ENCODE results near the gene CEP63.

The CEP63 gene

GRCh38 chr3:134468519-134468918 lies 17.3 kb upstream of the CEP63 start:
- Histone ChIP-seq H3K4me3 (ENCODE audit: extremely low read depth, insufficient read depth, low read length, poor library complexity, severe bottlenecking) (no peak overlapping the region), H3K4me1 (ENCODE audit: control insufficient read depth, insufficient read depth, low read length, poor library complexity, severe bottlenecking) (peaks cover 21% of the 10 kb centered on the region), H3K9me3 (ENCODE audit: control insufficient read depth, low read length) (no peaks in the 10 kb centered on the region), H3K36me3 (ENCODE audit: control insufficient read depth, insufficient read depth, low read length) (no peaks in the 10 kb centered on the region), H3K27ac (ENCODE audit: low read depth, low read length, severe bottlenecking) (no peak overlapping the region)
- WGBS, 2 experiments (ENCODE audit: insufficient coverage in 2 of 2) = 95% methylated on average over 2 of the region's 4 CpGs; no CpG with 5 or more reads in 1 of the 2 experiments

DNA sequence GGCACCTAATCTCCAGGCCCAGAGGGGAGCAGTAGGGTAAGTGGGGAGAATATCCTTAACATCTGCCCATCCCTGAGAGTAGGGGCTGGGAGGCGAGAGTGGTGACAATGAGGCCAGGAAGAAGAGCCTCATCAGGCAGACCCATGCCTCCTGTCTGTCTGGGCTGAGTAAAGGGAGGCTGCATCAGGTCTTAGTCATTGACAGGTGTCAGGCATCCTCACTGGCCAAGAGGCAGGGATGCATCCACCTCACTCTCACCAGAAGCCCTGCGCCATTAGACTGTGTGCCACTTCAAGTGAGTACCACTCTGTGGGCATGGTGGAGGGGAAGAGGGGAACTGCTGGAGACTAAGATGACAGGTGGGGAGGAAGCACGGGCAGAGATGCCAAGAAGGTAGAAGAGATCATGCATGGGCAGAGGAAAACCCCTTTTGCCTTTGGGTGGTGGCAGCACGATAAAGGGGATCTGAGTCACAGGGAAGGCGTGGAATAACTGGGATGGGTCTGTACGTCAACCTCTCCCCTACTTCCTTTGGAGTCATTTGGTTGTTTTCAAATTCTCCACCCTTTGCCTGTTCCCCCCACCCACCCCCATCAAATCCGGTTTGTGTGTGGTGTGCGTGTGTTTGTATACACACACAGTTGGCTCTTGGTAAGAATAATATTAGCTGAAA lies 14.2 kb upstream of the CEP63 start:
- Histone ChIP-seq H3K36me3 (ENCODE audit: control insufficient read depth, insufficient read depth, low read length) (peaks cover under 1% of the 10 kb centered on the region), H3K9me3 (ENCODE audit: control insufficient read depth, low read length) (no peaks in the 10 kb centered on the region), H3K4me1 (ENCODE audit: control insufficient read depth, insufficient read depth, low read length, poor library complexity, severe bottlenecking) (peaks cover 15% of the 10 kb centered on the region), H3K4me3 (ENCODE audit: extremely low read depth, insufficient read depth, low read length, poor library complexity, severe bottlenecking) (no peak overlapping the region), H3K27ac (ENCODE audit: low read depth, low read length, severe bottlenecking) (no peak overlapping the region)
- 81 to 87% methylated on average over 2 to 4 of the region's 8 CpGs for WGBS, 2 experiments (ENCODE audit: insufficient coverage in 2 of 2)

DNA sequence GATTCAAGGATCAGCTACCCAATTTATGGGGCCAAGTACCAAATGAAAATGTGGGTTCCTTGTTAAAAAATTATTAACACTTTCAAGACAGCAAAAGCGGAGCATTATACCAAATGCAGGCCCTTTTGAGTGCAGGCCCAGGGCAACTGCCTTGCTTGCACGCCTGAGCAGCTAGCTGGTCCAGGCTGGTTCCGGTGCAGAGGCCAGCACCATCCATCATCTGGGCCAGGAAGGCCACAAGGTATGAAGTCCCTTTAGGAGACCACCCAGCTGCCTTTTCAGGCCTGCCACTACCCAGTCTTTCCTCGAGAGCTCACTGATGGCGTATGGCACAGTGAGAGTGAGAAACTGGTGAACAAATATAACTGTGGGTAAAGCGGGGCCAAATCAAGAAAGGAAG lies 13.0 kb upstream of the CEP63 start:
- no peaks in the 10 kb centered on the region for H3K9me3 ChIP-seq (ENCODE audit: control insufficient read depth, low read length)
- H3K4me1 ChIP-seq (ENCODE audit: control insufficient read depth, insufficient read depth, low read length, poor library complexity, severe bottlenecking) = peaks cover 27% of the 10 kb centered on the region
- H3K4me3 ChIP-seq (ENCODE audit: extremely low read depth, insufficient read depth, low read length, poor library complexity, severe bottlenecking) = no peak overlapping the region
- peaks cover 13% of the 10 kb centered on the region for H3K36me3 ChIP-seq (ENCODE audit: control insufficient read depth, insufficient read depth, low read length)
- H3K27ac ChIP-seq (ENCODE audit: low read depth, low read length, severe bottlenecking) = no peak overlapping the region
- WGBS, 2 experiments (ENCODE audit: insufficient coverage in 2 of 2) = 93 to 98% methylated on average over 3 to 5 of the region's 6 CpGs

- peaks cover 33% of the 10 kb centered on the region for H3K4me1 ChIP-seq (ENCODE audit: control insufficient read depth, insufficient read depth, low read length, poor library complexity, severe bottlenecking)
- WGBS, 2 experiments (ENCODE audit: insufficient coverage in 2 of 2) = 31 to 36% methylated on average over 6 to 7 of the region's 9 CpGs
- no peaks in the 10 kb centered on the region for H3K9me3 ChIP-seq (ENCODE audit: control insufficient read depth, low read length)
- no peak overlapping the region for H3K4me3 ChIP-seq (ENCODE audit: extremely low read depth, insufficient read depth, low read length, poor library complexity, severe bottlenecking)
- H3K36me3 ChIP-seq (ENCODE audit: control insufficient read depth, insufficient read depth, low read length) = peaks cover 24% of the 10 kb centered on the region
- H3K27ac ChIP-seq (ENCODE audit: low read depth, low read length, severe bottlenecking) = no peak overlapping the region
Observed at GRCh38 chr3:134473868-134474546, 11.8 kb upstream of the CEP63 start.

GRCh38 chr3:134474956-134475355 lies 10.9 kb upstream of the CEP63 start:
- H3K4me3 ChIP-seq (ENCODE audit: extremely low read depth, insufficient read depth, low read length, poor library complexity, severe bottlenecking) = no peak overlapping the region
- H3K9me3 ChIP-seq (ENCODE audit: control insufficient read depth, low read length) = no peaks in the 10 kb centered on the region
- no peak overlapping the region for H3K27ac ChIP-seq (ENCODE audit: low read depth, low read length, severe bottlenecking)
- H3K4me1 ChIP-seq (ENCODE audit: control insufficient read depth, insufficient read depth, low read length, poor library complexity, severe bottlenecking) = peaks cover 33% of the 10 kb centered on the region
- 92 to 93% methylated on average over 5 of the region's 5 CpGs for WGBS, 2 experiments (ENCODE audit: insufficient coverage in 2 of 2)
- H3K36me3 ChIP-seq (ENCODE audit: control insufficient read depth, insufficient read depth, low read length) = peaks cover 28% of the 10 kb centered on the region

DNA sequence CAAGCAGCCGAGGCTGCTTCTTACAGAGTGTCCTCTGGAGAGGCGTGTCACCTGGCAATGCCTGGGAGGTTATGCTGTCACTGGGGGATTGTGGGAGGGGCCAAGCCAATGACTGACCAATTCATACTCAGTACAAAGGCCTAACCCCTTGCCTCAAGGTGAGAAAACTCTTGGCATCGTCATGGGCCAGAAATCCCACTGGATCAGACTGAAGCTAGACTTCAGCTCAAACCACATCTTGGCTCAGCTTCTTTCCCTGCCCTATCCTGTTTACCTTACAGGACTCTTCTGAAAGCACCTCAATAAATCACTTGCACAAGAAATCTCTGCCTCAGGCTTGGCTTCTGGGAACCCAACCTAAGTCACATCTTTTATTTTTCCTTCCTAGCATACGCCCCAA lies 9.6 kb upstream of the CEP63 start:
- Histone ChIP-seq H3K9me3 (ENCODE audit: control insufficient read depth, low read length) (no peaks in the 10 kb centered on the region), H3K4me1 (ENCODE audit: control insufficient read depth, insufficient read depth, low read length, poor library complexity, severe bottlenecking) (peaks cover 31% of the 10 kb centered on the region), H3K4me3 (ENCODE audit: extremely low read depth, insufficient read depth, low read length, poor library complexity, severe bottlenecking) (no peak overlapping the region), H3K36me3 (ENCODE audit: control insufficient read depth, insufficient read depth, low read length) (peaks cover 40% of the 10 kb centered on the region), H3K27ac (ENCODE audit: low read depth, low read length, severe bottlenecking) (no peak overlapping the region)
- WGBS, 2 experiments (ENCODE audit: insufficient coverage in 2 of 2) = 68 to 100% methylated on average over 1 to 2 of the region's 4 CpGs

- peaks cover 47% of the 10 kb centered on the region for H3K36me3 ChIP-seq (ENCODE audit: control insufficient read depth, insufficient read depth, low read length)
- no peak overlapping the region for H3K4me3 ChIP-seq (ENCODE audit: extremely low read depth, insufficient read depth, low read length, poor library complexity, severe bottlenecking)
- 96% methylated on average over 5 of the region's 6 CpGs for WGBS, 2 experiments (ENCODE audit: insufficient coverage in 2 of 2)
- peaks cover 24% of the 10 kb centered on the region for H3K4me1 ChIP-seq (ENCODE audit: control insufficient read depth, insufficient read depth, low read length, poor library complexity, severe bottlenecking)
- no peak overlapping the region for H3K27ac ChIP-seq (ENCODE audit: low read depth, low read length, severe bottlenecking)
- H3K9me3 ChIP-seq (ENCODE audit: control insufficient read depth, low read length) = no peaks in the 10 kb centered on the region
Observed at GRCh38 chr3:134477002-134477401, 8.9 kb upstream of the CEP63 start.

DNA sequence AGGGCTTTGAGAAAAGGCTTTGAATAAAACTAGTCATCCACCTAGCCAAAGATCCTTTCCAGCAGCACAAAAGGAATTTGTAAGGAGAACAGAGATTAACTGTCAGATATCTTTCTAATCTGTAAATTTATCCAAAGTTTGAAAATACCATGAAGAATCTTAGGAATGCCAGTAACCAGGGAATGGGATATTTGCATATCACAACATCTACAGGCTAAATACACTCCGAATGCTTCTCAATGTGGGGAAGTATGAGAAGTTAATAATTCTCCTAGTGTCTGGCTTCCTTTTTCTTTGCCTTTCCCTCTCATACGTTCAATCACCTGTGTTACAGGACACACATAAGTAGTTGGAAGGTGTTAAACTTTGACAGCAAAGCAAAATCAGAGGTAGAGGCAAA lies 7.9 kb upstream of the CEP63 start:
- Histone ChIP-seq H3K36me3 (ENCODE audit: control insufficient read depth, insufficient read depth, low read length) (peaks cover 56% of the 10 kb centered on the region), H3K4me1 (ENCODE audit: control insufficient read depth, insufficient read depth, low read length, poor library complexity, severe bottlenecking) (peaks cover 28% of the 10 kb centered on the region), H3K4me3 (ENCODE audit: extremely low read depth, insufficient read depth, low read length, poor library complexity, severe bottlenecking) (no peak overlapping the region), H3K27ac (ENCODE audit: low read depth, low read length, severe bottlenecking) (peak overlapping the region; percentile 50), H3K9me3 (ENCODE audit: control insufficient read depth, low read length) (no peaks in the 10 kb centered on the region)
- WGBS, 2 experiments (ENCODE audit: insufficient coverage in 2 of 2) = no CpG with 5 or more reads among the region's 2 CpGs

- H3K9me3 ChIP-seq (ENCODE audit: control insufficient read depth, low read length) = no peaks in the 10 kb centered on the region
- H3K4me1 ChIP-seq (ENCODE audit: control insufficient read depth, insufficient read depth, low read length, poor library complexity, severe bottlenecking) = peaks cover 42% of the 10 kb centered on the region
- WGBS, 2 experiments (ENCODE audit: insufficient coverage in 2 of 2) = 93 to 97% methylated on average over 3 of the region's 3 CpGs
- H3K36me3 ChIP-seq (ENCODE audit: control insufficient read depth, insufficient read depth, low read length) = peaks cover 59% of the 10 kb centered on the region
- H3K4me3 ChIP-seq (ENCODE audit: extremely low read depth, insufficient read depth, low read length, poor library complexity, severe bottlenecking) = no peak overlapping the region
- no peak overlapping the region for H3K27ac ChIP-seq (ENCODE audit: low read depth, low read length, severe bottlenecking)
Observed at GRCh38 chr3:134480546-134480945, 5.3 kb upstream of the CEP63 start.

DNA sequence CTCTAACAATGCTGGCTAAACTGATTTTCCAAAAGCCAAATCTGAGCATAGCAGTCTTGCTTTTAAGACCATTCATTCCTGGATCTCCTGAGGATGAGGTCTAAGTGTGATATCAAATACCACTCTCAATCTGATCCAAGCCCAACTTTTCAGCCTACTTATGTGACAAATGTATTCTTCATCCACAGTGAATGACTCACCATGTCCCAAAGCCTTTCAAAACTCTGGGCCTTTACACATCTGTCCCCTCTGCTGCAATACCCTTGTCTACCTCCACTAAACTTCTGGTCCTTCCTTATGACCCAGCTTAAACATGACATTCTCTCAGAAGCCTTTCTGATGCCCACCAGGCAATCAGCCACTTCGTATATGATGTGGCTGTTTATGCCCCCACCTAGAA lies 4.7 kb upstream of the CEP63 start:
- Histone ChIP-seq H3K9me3 (ENCODE audit: control insufficient read depth, low read length) (no peaks in the 10 kb centered on the region), H3K4me1 (ENCODE audit: control insufficient read depth, insufficient read depth, low read length, poor library complexity, severe bottlenecking) (peaks cover 42% of the 10 kb centered on the region), H3K4me3 (ENCODE audit: extremely low read depth, insufficient read depth, low read length, poor library complexity, severe bottlenecking) (no peak overlapping the region), H3K27ac (ENCODE audit: low read depth, low read length, severe bottlenecking) (no peak overlapping the region), H3K36me3 (ENCODE audit: control insufficient read depth, insufficient read depth, low read length) (peaks cover 59% of the 10 kb centered on the region)
- no CpG with 5 or more reads among the region's 1 CpG for WGBS, 2 experiments (ENCODE audit: insufficient coverage in 2 of 2)

GRCh38 chr3:134482622-134483021 lies 3.2 kb upstream of the CEP63 start:
- peak overlapping the region; percentile 13 for H3K27ac ChIP-seq (ENCODE audit: low read depth, low read length, severe bottlenecking)
- no peaks in the 10 kb centered on the region for H3K9me3 ChIP-seq (ENCODE audit: control insufficient read depth, low read length)
- peaks cover 36% of the 10 kb centered on the region for H3K4me1 ChIP-seq (ENCODE audit: control insufficient read depth, insufficient read depth, low read length, poor library complexity, severe bottlenecking)
- peaks cover 48% of the 10 kb centered on the region for H3K36me3 ChIP-seq (ENCODE audit: control insufficient read depth, insufficient read depth, low read length)
- H3K4me3 ChIP-seq (ENCODE audit: extremely low read depth, insufficient read depth, low read length, poor library complexity, severe bottlenecking) = no peak overlapping the region
- WGBS, 2 experiments (ENCODE audit: insufficient coverage in 2 of 2) = 98 to 100% methylated on average over 2 to 3 of the region's 3 CpGs
